WTC11 (cell line): ENCODE data around the gene SUPT3H.

Source experiments
- CTCF ChIP-seq: fragments of 200-600 bp; IDR thresholded peaks from 2 replicates; pipeline ENCODE4 v1.8.0; 2022; ENCODE audit warnings: antibody characterized with exemption
- NR2C2 ChIP-seq: sonication (generic); formaldehyde crosslinking; IDR thresholded peaks from 2 replicates; pipeline ENCODE4 v1.8.0; 2022; ENCODE audit warnings: mild to moderate bottlenecking, missing genetic modification reagents
- SMAD3 ChIP-seq: sonication (generic); formaldehyde crosslinking; IDR thresholded peaks from 2 replicates; pipeline ENCODE4 v1.8.0; 2022; ENCODE audit warnings: missing genetic modification reagents, mild to moderate bottlenecking, borderline replicate concordance
- TF ChIP-seq, protein P1 (sequence below): sonication (generic); formaldehyde crosslinking; IDR thresholded peaks from 2 replicates; pipeline ENCODE4 v1.8.0; 2022; ENCODE audit warnings: mild to moderate bottlenecking, missing genetic modification reagents

DNA sequence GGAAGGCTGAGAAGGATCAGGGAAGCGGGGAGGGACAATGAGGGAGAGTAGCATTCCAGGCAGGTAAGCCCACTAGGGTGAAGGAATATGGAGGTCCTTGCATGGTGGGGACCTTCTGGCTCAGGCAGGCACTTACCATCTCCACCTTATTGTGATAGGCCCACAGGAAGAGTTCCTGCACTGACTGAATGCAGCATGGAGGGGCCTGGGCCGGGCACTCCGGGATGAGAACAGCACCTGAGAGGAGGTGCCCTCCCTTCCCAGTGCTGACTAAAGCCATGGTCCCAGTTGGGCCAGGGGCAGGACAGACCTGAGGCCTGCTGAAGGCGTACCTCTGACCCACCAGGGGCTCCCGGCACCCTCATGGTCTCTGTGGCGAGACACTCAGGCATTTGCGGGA lies 597.6 kb downstream of the SUPT3H start:
- TF ChIP-seq CTCF (no peak), SMAD3 (CRISPR knock-in tag) (no peak), NR2C2 (CRISPR knock-in tag) (no peak)
- TF ChIP-seq, protein P1, sequence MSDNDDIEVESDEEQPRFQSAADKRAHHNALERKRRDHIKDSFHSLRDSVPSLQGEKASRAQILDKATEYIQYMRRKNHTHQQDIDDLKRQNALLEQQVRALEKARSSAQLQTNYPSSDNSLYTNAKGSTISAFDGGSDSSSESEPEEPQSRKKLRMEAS, result no peak
